Subcutaneous adipose tissue (tissue), 4 donors: ENCODE results near the gene KIAA1586. TPM values are rescaled to one million over a fixed set of nuclear protein-coding genes. Genes with fewer than 3 reads are reported as not detected.

Experiments
- CTCF ChIP-seq: fragments of 450-650 bp; IDR thresholded peaks from one replicate; pipeline ENCODE4 v1.5.1; 2016; ENCODE audit warnings: low read depth, mild to moderate bottlenecking, control low read depth, antibody characterized with exemption, moderate library complexity
- total RNA-seq, 4 donors: library from RNA; depleted of rRNA; stranded (reverse); fragments of >200 nt; gene quantifications; one replicate each; pipeline ENCODE4 v1.1.0, GENCODE V29; 2016

The KIAA1586 gene
- total RNA-seq, 4 donors from 2014 or later: 9.4 to 12.2 (median 11.6) TPM

GRCh38 chr6:57017841-57018240 lies 28.7 kb upstream of the KIAA1586 start:
- no peak for TF ChIP-seq CTCF

GRCh38 chr6:57019434-57019833 lies 27.1 kb upstream of the KIAA1586 start:
- no peak for TF ChIP-seq CTCF

- TF ChIP-seq CTCF: no peak
Measured at GRCh38 chr6:57021086-57021720, 25.3 kb upstream of the KIAA1586 start.

GRCh38 chr6:57024321-57024720 lies 22.2 kb upstream of the KIAA1586 start:
- TF ChIP-seq CTCF: no peak

GRCh38 chr6:57024775-57025174 lies 21.7 kb upstream of the KIAA1586 start:
- TF ChIP-seq CTCF: no peak

GRCh38 chr6:57026001-57026400 lies 20.5 kb upstream of the KIAA1586 start:
- TF ChIP-seq CTCF: no peak

GRCh38 chr6:57027301-57027700 lies 19.2 kb upstream of the KIAA1586 start:
- no peak for TF ChIP-seq CTCF
